Central memory CD8-positive, alpha-beta T cell (primary cell): Measurements from ENCODE around the gene ELMO1.

Source experiments
- ATAC-seq: fragments of 150-1000 bp; cut with Tn5 transposase; replicated peaks from 2 replicates; pipeline ENCODE4 v1.10.0; 2022; ENCODE audit warnings: mild to moderate bottlenecking, moderate FRiP score, moderate number of reproducible peaks; ENCODE audit not compliant: poor library complexity, severe bottlenecking; ENCODE audit errors: extremely low read depth
- DNase-seq, 2 donors: peaks; one replicate each; pipeline ENCODE4 v3.0.0; 2021; ENCODE audit warnings: low spot score in 2 of 2
- H3K27ac Mint-ChIP-seq: one replicate; pipeline ENCODE4 v1.8.0; 2022; ENCODE audit warnings: low read depth, mild to moderate bottlenecking, moderate library complexity, mixed read lengths
- H3K27me3 Mint-ChIP-seq: one replicate; pipeline ENCODE4 v1.8.0; 2022; ENCODE audit warnings: mixed read lengths
- H3K36me3 Mint-ChIP-seq: one replicate; pipeline ENCODE4 v1.8.0; 2022; ENCODE audit warnings: mild to moderate bottlenecking, moderate library complexity, mixed read lengths; ENCODE audit not compliant: insufficient read depth
- H3K4me1 Mint-ChIP-seq: one replicate; pipeline ENCODE4 v1.8.0; 2022; ENCODE audit warnings: mixed read lengths
- H3K4me3 Mint-ChIP-seq: one replicate; pipeline ENCODE4 v1.8.0; 2022; ENCODE audit warnings: mild to moderate bottlenecking, moderate library complexity, mixed read lengths
- H3K9me3 Mint-ChIP-seq: one replicate; pipeline ENCODE4 v1.8.0; 2022; ENCODE audit warnings: mixed read lengths

Gene ELMO1

DNA sequence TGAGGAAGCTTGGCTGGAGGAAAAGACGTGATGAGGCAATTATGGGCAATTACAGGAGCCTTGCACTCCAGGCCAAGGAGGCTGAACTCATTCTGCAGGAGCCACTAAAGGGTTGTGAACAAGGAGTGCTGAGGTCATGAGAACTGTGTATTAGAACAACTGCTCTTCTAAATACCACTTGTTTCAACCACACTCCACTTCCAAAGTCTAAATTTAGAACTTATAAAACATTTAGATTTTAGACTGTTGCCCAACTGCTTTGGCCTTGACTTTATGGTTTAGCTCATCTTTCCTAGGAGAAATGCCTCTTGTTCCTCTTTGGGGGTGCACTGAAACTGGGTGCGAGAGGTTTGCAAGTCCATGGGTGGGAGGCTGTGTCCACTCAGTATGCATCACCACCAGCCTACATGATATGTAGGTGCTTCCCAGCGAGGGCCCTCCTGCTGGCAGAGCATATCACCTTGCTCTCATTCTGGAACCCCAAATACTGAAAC, 524.7 kb downstream of the ELMO1 start:
- H3K9me3 Mint-ChIP-seq, result no peaks in the 10 kb centered on the region
- H3K4me1 Mint-ChIP-seq, result peaks cover 23% of the 10 kb centered on the region
- H3K36me3 Mint-ChIP-seq, result peaks cover 6% of the 10 kb centered on the region
- DNase-seq (no peak), ATAC-seq (no peak)
- H3K27ac Mint-ChIP-seq, result no peak overlapping the region
- no peaks in the 10 kb centered on the region for H3K27me3 Mint-ChIP-seq
- no peak overlapping the region for H3K4me3 Mint-ChIP-seq

DNA sequence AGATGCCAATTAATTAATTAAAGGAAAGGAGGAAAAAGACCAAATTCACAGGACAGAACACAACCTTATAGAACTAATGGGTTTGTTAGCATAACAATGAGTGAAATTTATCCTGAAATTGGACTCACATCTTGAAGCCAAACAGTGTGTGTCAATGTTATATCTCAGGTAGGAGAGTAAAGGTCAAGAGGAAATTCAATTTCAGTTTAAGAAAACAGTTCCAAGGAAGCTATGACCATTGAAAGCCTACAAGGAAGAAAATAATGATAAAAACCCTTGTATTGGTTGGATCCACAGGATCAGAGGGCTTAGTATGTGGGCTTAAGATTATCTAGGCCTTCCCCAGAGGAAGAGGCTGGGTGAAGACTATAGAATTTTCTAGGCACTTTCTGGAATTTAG, 525.5 kb downstream of the ELMO1 start:
- ATAC-seq (no peak), DNase-seq (no peak)
- H3K27ac Mint-ChIP-seq, result no peak overlapping the region
- H3K4me1 Mint-ChIP-seq, result peaks cover 15% of the 10 kb centered on the region
- H3K4me3 Mint-ChIP-seq, result no peak overlapping the region
- H3K27me3 Mint-ChIP-seq, result no peaks in the 10 kb centered on the region
- H3K36me3 Mint-ChIP-seq, result peaks cover 6% of the 10 kb centered on the region
- H3K9me3 Mint-ChIP-seq, result no peaks in the 10 kb centered on the region

DNA sequence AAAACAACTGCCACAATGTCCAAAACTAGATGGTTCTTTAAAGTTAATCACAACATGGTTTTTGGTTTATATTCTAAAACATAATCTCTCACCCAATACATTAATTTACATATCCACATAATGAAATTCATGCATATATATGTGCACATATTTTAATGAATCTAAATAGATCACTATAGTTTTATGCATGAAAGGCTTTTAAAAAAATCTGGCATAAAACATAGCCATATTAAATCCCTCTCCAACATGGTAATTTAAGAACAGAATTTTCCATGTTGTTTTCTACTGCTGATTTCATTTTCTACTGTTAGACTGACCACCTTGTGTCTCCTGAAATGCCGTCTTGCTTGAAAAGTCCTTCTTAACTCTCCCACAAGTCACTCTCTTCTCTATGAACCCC, 528.2 kb downstream of the ELMO1 start:
- Mint-ChIP-seq H3K27ac (no peak overlapping the region), H3K36me3 (peaks cover 6% of the 10 kb centered on the region), H3K4me1 (peaks cover 6% of the 10 kb centered on the region), H3K9me3 (no peaks in the 10 kb centered on the region), H3K4me3 (no peak overlapping the region), H3K27me3 (no peaks in the 10 kb centered on the region)
- ATAC-seq, result no peak
- DNase-seq, result no peak

DNA sequence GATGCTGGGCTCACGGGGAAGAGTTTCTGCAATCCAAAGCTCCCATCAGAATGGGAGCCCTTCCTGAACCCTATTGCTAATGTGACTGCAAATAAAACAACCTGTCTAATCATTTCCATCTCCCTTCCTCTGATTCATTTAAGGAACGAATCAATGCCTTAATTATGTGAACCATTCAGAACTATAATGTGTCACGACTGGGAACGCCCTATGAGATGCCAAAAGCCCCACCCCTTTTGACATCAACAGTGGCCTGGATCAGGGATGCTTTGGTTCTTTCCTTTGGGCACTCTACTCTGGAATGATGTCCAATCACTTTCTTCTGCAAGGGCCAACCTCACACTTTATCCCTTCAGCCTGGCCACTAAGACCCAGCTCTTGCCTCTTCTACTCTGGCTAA, 528.9 kb downstream of the ELMO1 start:
- DNase-seq, result no peak
- peaks cover 6% of the 10 kb centered on the region for H3K36me3 Mint-ChIP-seq
- ATAC-seq, result no peak
- H3K4me1 Mint-ChIP-seq, result peaks cover 6% of the 10 kb centered on the region
- H3K27me3 Mint-ChIP-seq, result no peaks in the 10 kb centered on the region
- no peak overlapping the region for H3K27ac Mint-ChIP-seq
- no peaks in the 10 kb centered on the region for H3K9me3 Mint-ChIP-seq
- no peak overlapping the region for H3K4me3 Mint-ChIP-seq

- Mint-ChIP-seq H3K27ac (no peak overlapping the region), H3K27me3 (no peaks in the 10 kb centered on the region), H3K4me1 (peaks cover 4% of the 10 kb centered on the region), H3K9me3 (no peaks in the 10 kb centered on the region), H3K4me3 (no peak overlapping the region), H3K36me3 (peaks cover 4% of the 10 kb centered on the region)
- ATAC-seq, result no peak
- DNase-seq, result no peak
Observed at GRCh38 chr7:36918591-36918990, 530.1 kb downstream of the ELMO1 start.

DNA sequence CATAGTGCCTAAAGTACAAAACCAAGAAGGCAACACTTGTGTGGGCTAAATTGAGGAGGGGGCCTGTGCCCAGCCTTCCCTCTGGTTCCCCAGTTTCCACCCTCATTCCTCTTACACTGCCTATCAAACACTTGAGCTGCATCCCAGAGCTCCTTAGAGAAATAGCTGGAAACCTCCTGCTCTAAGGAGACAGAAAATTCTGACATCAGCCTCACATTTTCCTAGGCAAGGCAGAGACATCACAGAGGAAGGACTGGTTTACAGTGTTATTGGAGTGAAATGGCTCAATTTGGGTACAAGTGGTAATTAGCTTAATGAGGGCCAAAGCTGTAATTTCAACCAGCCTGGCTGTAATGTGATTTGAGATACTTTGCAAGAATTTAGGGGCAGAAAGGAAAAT, 532.0 kb downstream of the ELMO1 start:
- Mint-ChIP-seq H3K9me3 (no peaks in the 10 kb centered on the region), H3K36me3 (peaks cover 5% of the 10 kb centered on the region), H3K27ac (no peak overlapping the region), H3K27me3 (no peaks in the 10 kb centered on the region), H3K4me3 (no peak overlapping the region), H3K4me1 (peaks cover 13% of the 10 kb centered on the region)
- DNase-seq (no peak), ATAC-seq (no peak)

GRCh38 chr7:36916116-36916515, 532.5 kb downstream of the ELMO1 start:
- H3K36me3 Mint-ChIP-seq, result peaks cover 4% of the 10 kb centered on the region
- H3K27ac Mint-ChIP-seq, result no peak overlapping the region
- no peaks in the 10 kb centered on the region for H3K27me3 Mint-ChIP-seq
- no peak for DNase-seq
- H3K4me1 Mint-ChIP-seq, result peaks cover 13% of the 10 kb centered on the region
- H3K4me3 Mint-ChIP-seq, result no peak overlapping the region
- no peaks in the 10 kb centered on the region for H3K9me3 Mint-ChIP-seq
- ATAC-seq, result no peak

DNA sequence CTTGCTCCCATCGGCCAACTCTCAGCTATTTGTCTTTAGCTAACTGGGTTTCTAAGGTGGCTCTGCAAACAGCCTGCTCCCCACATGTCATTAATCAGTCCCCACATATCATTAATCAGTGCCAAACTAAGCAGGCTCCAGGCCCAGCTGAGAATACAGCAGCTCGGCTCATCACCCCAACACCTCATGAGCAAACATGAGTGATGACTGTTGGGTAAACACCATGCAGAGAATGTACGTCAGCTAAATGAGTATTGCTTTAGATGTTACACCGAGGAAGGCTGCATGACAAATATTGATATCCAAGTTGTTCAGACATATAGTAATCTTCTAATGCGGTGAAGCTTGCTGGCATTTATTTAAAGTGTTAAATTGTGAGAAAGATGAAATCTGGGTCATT, 536.9 kb downstream of the ELMO1 start:
- no peak overlapping the region for H3K4me3 Mint-ChIP-seq
- no peak overlapping the region for H3K27ac Mint-ChIP-seq

GRCh38 chr7:36910859-36911258, 537.8 kb downstream of the ELMO1 start:
- ATAC-seq (no peak), DNase-seq (no peak)
- Mint-ChIP-seq H3K36me3 (peaks cover 4% of the 10 kb centered on the region), H3K27me3 (no peaks in the 10 kb centered on the region), H3K4me3 (no peak overlapping the region), H3K9me3 (no peaks in the 10 kb centered on the region), H3K27ac (no peak overlapping the region), H3K4me1 (peaks cover 27% of the 10 kb centered on the region)

More for the DNA sequence above, 536.9 kb downstream of the ELMO1 start:
- DNase-seq, result no peak
- no peaks in the 10 kb centered on the region for H3K27me3 Mint-ChIP-seq
- no peaks in the 10 kb centered on the region for H3K9me3 Mint-ChIP-seq
- no peak for ATAC-seq
- peaks cover 27% of the 10 kb centered on the region for H3K4me1 Mint-ChIP-seq
- H3K36me3 Mint-ChIP-seq, result peaks cover 3% of the 10 kb centered on the region

DNA sequence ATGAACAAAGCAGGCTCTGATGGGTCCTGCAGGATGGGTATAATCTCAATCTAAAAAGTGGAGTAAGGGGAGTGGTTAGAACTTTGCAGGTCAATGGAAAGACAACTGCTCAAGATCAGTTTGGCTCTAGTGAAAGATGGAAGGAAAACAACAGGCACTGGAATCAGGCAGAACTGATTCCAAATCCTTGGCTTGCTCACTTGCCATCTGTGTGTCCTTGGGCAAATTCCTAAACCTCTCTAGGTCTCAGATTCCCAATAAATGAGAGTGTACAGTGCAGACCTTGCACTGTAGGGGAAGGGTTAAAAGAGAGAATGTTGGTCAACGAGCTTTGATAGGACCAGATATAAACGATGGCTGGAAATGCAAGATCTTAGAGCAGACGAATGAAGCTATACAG, 538.3 kb downstream of the ELMO1 start:
- H3K4me3 Mint-ChIP-seq, result no peak overlapping the region
- DNase-seq, result no peak
- no peak overlapping the region for H3K27ac Mint-ChIP-seq
- H3K4me1 Mint-ChIP-seq, result peaks cover 27% of the 10 kb centered on the region
- no peak for ATAC-seq
- no peaks in the 10 kb centered on the region for H3K27me3 Mint-ChIP-seq
- no peaks in the 10 kb centered on the region for H3K9me3 Mint-ChIP-seq
- peaks cover 4% of the 10 kb centered on the region for H3K36me3 Mint-ChIP-seq

DNA sequence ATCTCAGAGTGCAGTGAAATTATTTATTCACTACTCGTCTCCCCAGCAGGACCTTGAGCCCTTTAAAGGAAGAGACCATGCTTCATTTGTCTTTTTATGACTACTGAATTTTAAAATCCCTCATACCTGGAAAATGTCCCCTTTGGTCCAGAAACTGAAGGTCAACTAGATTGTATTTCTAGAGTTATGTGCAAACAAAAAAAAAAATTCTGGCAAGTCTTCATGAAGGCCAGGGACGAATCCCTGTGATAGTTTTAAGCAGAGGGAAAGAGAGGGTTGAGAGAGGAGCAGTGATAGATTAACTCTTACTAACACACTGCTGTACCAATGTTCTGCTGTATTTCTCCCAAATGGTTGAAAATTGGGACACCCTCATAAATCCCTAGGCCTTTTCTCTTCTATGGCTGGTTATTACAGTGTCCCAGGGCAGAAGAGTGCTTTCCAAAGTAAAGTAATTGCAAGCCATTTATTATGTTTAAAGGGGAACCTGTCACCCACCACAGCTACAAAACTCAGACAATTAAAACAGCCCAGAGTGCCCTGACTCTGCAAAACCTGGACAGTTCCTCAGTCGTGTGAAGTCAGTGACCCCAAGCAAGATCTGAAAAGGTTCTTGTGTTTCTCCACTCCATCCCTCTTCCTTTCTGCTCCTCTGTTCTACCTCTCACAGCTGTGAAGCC, 541.6 kb downstream of the ELMO1 start:
- H3K4me3 Mint-ChIP-seq, result no peak overlapping the region
- ATAC-seq (no peak), DNase-seq (no peak)
- H3K27me3 Mint-ChIP-seq, result no peaks in the 10 kb centered on the region
- H3K27ac Mint-ChIP-seq, result no peak overlapping the region
- peaks cover 5% of the 10 kb centered on the region for H3K36me3 Mint-ChIP-seq
- peaks cover 6% of the 10 kb centered on the region for H3K9me3 Mint-ChIP-seq
- H3K4me1 Mint-ChIP-seq, result peaks cover 27% of the 10 kb centered on the region

- ATAC-seq (no peak), DNase-seq (no peak)
- Mint-ChIP-seq H3K9me3 (peaks cover 6% of the 10 kb centered on the region), H3K4me1 (peaks cover 27% of the 10 kb centered on the region), H3K27ac (no peak overlapping the region), H3K4me3 (no peak overlapping the region), H3K27me3 (no peaks in the 10 kb centered on the region), H3K36me3 (peaks cover 8% of the 10 kb centered on the region)
Observed at GRCh38 chr7:36906448-36906847, 542.2 kb downstream of the ELMO1 start.

- ATAC-seq (no peak), DNase-seq (no peak)
- H3K27me3 Mint-ChIP-seq, result no peaks in the 10 kb centered on the region
- H3K4me3 Mint-ChIP-seq, result no peak overlapping the region
- peaks cover 6% of the 10 kb centered on the region for H3K9me3 Mint-ChIP-seq
- no peak overlapping the region for H3K27ac Mint-ChIP-seq
- H3K36me3 Mint-ChIP-seq, result peaks cover 8% of the 10 kb centered on the region
- peaks cover 30% of the 10 kb centered on the region for H3K4me1 Mint-ChIP-seq
Observed at GRCh38 chr7:36905841-36906240, 542.8 kb downstream of the ELMO1 start.
